NCI-H2171 treated with DMSO at 0.1 percent for 48 hours (cell line): ENCODE measurements around the gene PDGFA.

ENCODE experiments used
- DNase-seq: peaks from one replicate; lab custom pipeline; 2025; lab: John Stamatoyannopoulos, UW

Gene PDGFA

GRCh38 chr7:460374-461116 lies 59.1 kb downstream of the PDGFA start:
- no peak for DNase-seq

GRCh38 chr7:459584-460373 lies 59.9 kb downstream of the PDGFA start:
- DNase-seq: no peak

GRCh38 chr7:458511-459245 lies 61.0 kb downstream of the PDGFA start:
- no peak for DNase-seq

GRCh38 chr7:457814-458510 lies 61.7 kb downstream of the PDGFA start:
- DNase-seq: no peak

- DNase-seq: no peak
Measured at GRCh38 chr7:455110-455928, 64.3 kb downstream of the PDGFA start.

- DNase-seq: no peak
Measured at GRCh38 chr7:454356-455109, 65.1 kb downstream of the PDGFA start.

GRCh38 chr7:453597-454306 lies 65.9 kb downstream of the PDGFA start:
- DNase-seq: no peak

- DNase-seq: no peak
Measured at GRCh38 chr7:452791-453455, 66.7 kb downstream of the PDGFA start.

- no peak for DNase-seq
Measured at GRCh38 chr7:452226-452751, 67.4 kb downstream of the PDGFA start.

GRCh38 chr7:451255-452225 lies 68.1 kb downstream of the PDGFA start:
- peak; percentile 54 for DNase-seq

GRCh38 chr7:450741-451140 lies 68.9 kb downstream of the PDGFA start:
- no peak for DNase-seq

- DNase-seq: no peak
Measured at GRCh38 chr7:450036-450435, 69.6 kb downstream of the PDGFA start.

GRCh38 chr7:449324-450019 lies 70.2 kb downstream of the PDGFA start:
- no peak for DNase-seq

GRCh38 chr7:447523-447922 lies 72.1 kb downstream of the PDGFA start:
- DNase-seq: no peak
